A673 (cell line): ENCODE measurements around the gene NINJ1. TPM values are rescaled to one million over a fixed set of nuclear protein-coding genes. Genes with fewer than 3 reads are reported as not detected.
"Not testable (repeated sequence)": the region's sequence is repeated elsewhere in the genome, so short reads cannot be mapped to it uniquely, and the experiment has no call there.

ENCODE experiments used
- BruUV-seq: library from RNA; stranded (reverse); fragments of 400-500 nt; replicated peaks from 2 replicates; lab custom pipeline; 2021; lab: Mats Ljungman, UMichigan
- CTCF ChIA-PET: fragments of 300-600 bp; sonication (Branson Sonifier 250); formaldehyde crosslinking; loops from one replicate; lab custom pipeline; 2022; ENCODE audit warnings: antibody characterized with exemption; lab: Charles Lee
- POLR2A ChIA-PET: fragments of 300-600 bp; sonication (Branson Sonifier 250); formaldehyde crosslinking; loops from one replicate; lab custom pipeline; 2022; ENCODE audit warnings: antibody characterized with exemption; ENCODE audit not compliant: low non-redundant PET; lab: Charles Lee
- DNase-seq: peaks from one replicate; pipeline ENCODE4 v3.0.0-alpha.2; 2015; ENCODE audit warnings: low spot score
- H3K27ac ChIP-seq: fragments of 200-600 bp; sonication (generic); 2 replicates; pipeline ENCODE4 v1.5.1; 2016; ENCODE audit warnings: mixed run types, low read depth, mild to moderate bottlenecking, mixed read lengths, antibody characterized with exemption, low read length; ENCODE audit not compliant: poor library complexity, severe bottlenecking
- H3K27me3 ChIP-seq: fragments of 200-600 bp; sonication (generic); replicated peaks from 2 replicates; pipeline ENCODE4 v1.6.1; 2017; ENCODE audit warnings: mixed run types, low read depth, mild to moderate bottlenecking, mixed read lengths, antibody characterized with exemption, low read length; ENCODE audit not compliant: insufficient read depth, poor library complexity
- H3K36me3 ChIP-seq: fragments of 200-600 bp; sonication (generic); 2 replicates; pipeline ENCODE4 v1.6.1; 2016; ENCODE audit warnings: mixed run types, mild to moderate bottlenecking, mixed read lengths, antibody characterized with exemption, low read length; ENCODE audit not compliant: insufficient read depth, poor library complexity, severe bottlenecking
- H3K4me1 ChIP-seq: fragments of 200-600 bp; sonication (generic); 2 replicates; pipeline ENCODE4 v1.6.1; 2017; ENCODE audit warnings: mixed run types, mild to moderate bottlenecking, mixed read lengths, antibody characterized with exemption, low read length; ENCODE audit not compliant: insufficient read depth, poor library complexity, severe bottlenecking
- H3K4me3 ChIP-seq: fragments of 200-600 bp; sonication (generic); 2 replicates; pipeline ENCODE4 v1.5.1; 2016; ENCODE audit warnings: low read depth, mixed run types, mild to moderate bottlenecking, mixed read lengths, low read length; ENCODE audit not compliant: poor library complexity, severe bottlenecking
- H3K9me3 ChIP-seq: fragments of 200-600 bp; sonication (generic); 2 replicates; pipeline ENCODE4 v1.6.1; 2016; ENCODE audit warnings: mixed run types, low read depth, mild to moderate bottlenecking, mixed read lengths, antibody characterized with exemption, low read length; ENCODE audit not compliant: poor library complexity, severe bottlenecking
- CTCF ChIP-seq: fragments of 300-800, 200-600 bp; sonication (generic); conservative IDR thresholded peaks from 2 replicates; pipeline ENCODE4 v1.5.1; 2017; ENCODE audit warnings: low read depth, mild to moderate bottlenecking, antibody characterized with exemption, low read length, moderate library complexity, mixed read lengths
- EZH2 ChIP-seq: fragments of 200-600 bp; sonication (generic); IDR thresholded peaks from 2 replicates; pipeline ENCODE4 v1.6.1; 2017; ENCODE audit warnings: borderline replicate concordance, low read depth, mild to moderate bottlenecking, mixed read lengths, antibody characterized with exemption, low read length; ENCODE audit not compliant: poor library complexity, severe bottlenecking
- intact Hi-C: fragments of 100-400 bp; cut with micrococcal nuclease; formaldehyde crosslinking; loops from one replicate; pipeline ENCODE4 v1.10.0; 2022; ENCODE audit not compliant: unreplicated experiment
- total RNA-seq: library from RNA; stranded (reverse); gene quantifications from 2 replicates; pipeline ENCODE4 v1.2.3, GENCODE V29; 2021

Gene NINJ1
- total RNA-seq, 1 experiment from 2014 or later = 9.2 TPM

- no peaks in the 10 kb centered on the region for H3K9me3 ChIP-seq
- no peaks in the 10 kb centered on the region for H3K36me3 ChIP-seq
- H3K4me3 ChIP-seq = no peak overlapping the region
- DNase-seq = no peak
- POLR2A ChIA-PET = no interaction called here
- H3K27ac ChIP-seq = no peak overlapping the region
- no peaks in the 10 kb centered on the region for H3K27me3 ChIP-seq
- intact Hi-C loops = no loop called here
- BruUV-seq = no TSS peak
- CTCF ChIA-PET = no interaction called here
- TF ChIP-seq CTCF = no peak
- no peak for TF ChIP-seq EZH2
- no peaks in the 10 kb centered on the region for H3K4me1 ChIP-seq
Observed at GRCh38 chr9:93149361-93149760, 15.3 kb upstream of the NINJ1 start.

- TF ChIP-seq CTCF = no peak
- TF ChIP-seq EZH2 = no peak
- POLR2A ChIA-PET = no interaction called here
- intact Hi-C loops = no loop called here
- BruUV-seq = no TSS peak
- Histone ChIP-seq H3K36me3 (no peaks in the 10 kb centered on the region), H3K4me1 (no peaks in the 10 kb centered on the region), H3K27me3 (no peaks in the 10 kb centered on the region), H3K9me3 (no peaks in the 10 kb centered on the region), H3K27ac (no peak overlapping the region), H3K4me3 (no peak overlapping the region)
- no peak for DNase-seq
- CTCF ChIA-PET = no interaction called here
Observed at GRCh38 chr9:93148721-93149120, 14.7 kb upstream of the NINJ1 start.

GRCh38 chr9:93147632-93148031, 13.6 kb upstream of the NINJ1 start:
- TF ChIP-seq EZH2 = no peak
- TF ChIP-seq CTCF = no peak
- CTCF ChIA-PET = no interaction called here
- no peaks in the 10 kb centered on the region for H3K36me3 ChIP-seq
- intact Hi-C loops = no loop called here
- no peaks in the 10 kb centered on the region for H3K4me1 ChIP-seq
- BruUV-seq = no TSS peak
- POLR2A ChIA-PET = no interaction called here
- DNase-seq = no peak
- no peaks in the 10 kb centered on the region for H3K9me3 ChIP-seq
- H3K27me3 ChIP-seq = no peaks in the 10 kb centered on the region
- H3K4me3 ChIP-seq = no peak overlapping the region
- H3K27ac ChIP-seq = no peak overlapping the region

GRCh38 chr9:93146696-93147095, 12.6 kb upstream of the NINJ1 start:
- BruUV-seq, POLR2A ChIA-PET, DNase-seq, H3K4me3 ChIP-seq, H3K36me3 ChIP-seq, H3K4me1 ChIP-seq, H3K27me3 ChIP-seq, CTCF ChIA-PET, intact Hi-C loops, H3K27ac ChIP-seq, H3K9me3 ChIP-seq: not testable (repeated sequence)
